ENCODE results near the gene CDCA8. TPM values are rescaled to one million over a fixed set of nuclear protein-coding genes. Genes with fewer than 3 reads are reported as not detected.

CDCA8 gene
- total RNA-seq, 1 donor from 2014 or later, result 5.5 TPM

- H3K4me2 ChIP-seq (ENCODE audit: low read length), result no peak overlapping the region
- no peaks in the 10 kb centered on the region for H4K20me1 ChIP-seq (ENCODE audit: insufficient read depth, low read length)
- Mint-ChIP-seq H3K27me3 (ENCODE audit: low read depth, unreplicated experiment) (peaks cover 54% of the 10 kb centered on the region), H3K4me3 (ENCODE audit: unreplicated experiment) (no peak overlapping the region), H3K4me1 (ENCODE audit: low read depth, unreplicated experiment) (peaks cover 1% of the 10 kb centered on the region), H3K9me3 (ENCODE audit: unreplicated experiment) (no peaks in the 10 kb centered on the region), H3K36me3 (ENCODE audit: low read depth, unreplicated experiment) (peaks cover 2% of the 10 kb centered on the region), H3K27ac (ENCODE audit: unreplicated experiment) (no peak overlapping the region)
- no peak overlapping the region for H3K9ac ChIP-seq (ENCODE audit: low read length)
- H3K27ac ChIP-seq (ENCODE audit: low read depth, low read length), result no peak overlapping the region
- no peak for FAIRE-seq
- H3K36me3 ChIP-seq (ENCODE audit: insufficient read depth, low read length), result no peaks in the 10 kb centered on the region
- no peak for DNase-seq (ENCODE audit: low read depth)
- peaks cover 14% of the 10 kb centered on the region for H3K27me3 ChIP-seq (ENCODE audit: insufficient read depth, low read length)
- no peaks in the 10 kb centered on the region for H3K4me1 ChIP-seq (ENCODE audit: insufficient read depth, low read length)
- TF ChIP-seq EZH2 (IDR thresholded peaks at IDR 0.05; ENCODE audit: insufficient read depth, low read length), result no peak
- TF ChIP-seq, protein P1, sequence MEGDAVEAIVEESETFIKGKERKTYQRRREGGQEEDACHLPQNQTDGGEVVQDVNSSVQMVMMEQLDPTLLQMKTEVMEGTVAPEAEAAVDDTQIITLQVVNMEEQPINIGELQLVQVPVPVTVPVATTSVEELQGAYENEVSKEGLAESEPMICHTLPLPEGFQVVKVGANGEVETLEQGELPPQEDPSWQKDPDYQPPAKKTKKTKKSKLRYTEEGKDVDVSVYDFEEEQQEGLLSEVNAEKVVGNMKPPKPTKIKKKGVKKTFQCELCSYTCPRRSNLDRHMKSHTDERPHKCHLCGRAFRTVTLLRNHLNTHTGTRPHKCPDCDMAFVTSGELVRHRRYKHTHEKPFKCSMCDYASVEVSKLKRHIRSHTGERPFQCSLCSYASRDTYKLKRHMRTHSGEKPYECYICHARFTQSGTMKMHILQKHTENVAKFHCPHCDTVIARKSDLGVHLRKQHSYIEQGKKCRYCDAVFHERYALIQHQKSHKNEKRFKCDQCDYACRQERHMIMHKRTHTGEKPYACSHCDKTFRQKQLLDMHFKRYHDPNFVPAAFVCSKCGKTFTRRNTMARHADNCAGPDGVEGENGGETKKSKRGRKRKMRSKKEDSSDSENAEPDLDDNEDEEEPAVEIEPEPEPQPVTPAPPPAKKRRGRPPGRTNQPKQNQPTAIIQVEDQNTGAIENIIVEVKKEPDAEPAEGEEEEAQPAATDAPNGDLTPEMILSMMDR (IDR thresholded peaks at IDR 0.05; ENCODE audit: insufficient read depth, low read depth, low read length), result no peak
- H3K79me2 ChIP-seq (ENCODE audit: insufficient read depth, low read length), result no peaks in the 10 kb centered on the region
- no peak overlapping the region for H3K4me3 ChIP-seq (ENCODE audit: insufficient read depth, low read depth, low read length)
- no peak overlapping the region for H2AFZ ChIP-seq (ENCODE audit: low read depth, low read length)
- H3K9me3 ChIP-seq (ENCODE audit: insufficient read depth, low read depth, low read length), result no peaks in the 10 kb centered on the region
Measured at GRCh38 chr1:37721565-37721964, 29.2 kb downstream of the CDCA8 start.

- Histone ChIP-seq H3K4me3 (ENCODE audit: insufficient read depth, low read depth, low read length) (no peak overlapping the region), H3K4me1 (ENCODE audit: insufficient read depth, low read length) (no peaks in the 10 kb centered on the region), H3K27me3 (ENCODE audit: insufficient read depth, low read length) (peaks cover 13% of the 10 kb centered on the region), H4K20me1 (ENCODE audit: insufficient read depth, low read length) (no peaks in the 10 kb centered on the region), H3K9me3 (ENCODE audit: insufficient read depth, low read depth, low read length) (no peaks in the 10 kb centered on the region), H3K79me2 (ENCODE audit: insufficient read depth, low read length) (no peaks in the 10 kb centered on the region), H3K9ac (ENCODE audit: low read length) (no peak overlapping the region), H3K36me3 (ENCODE audit: insufficient read depth, low read length) (no peaks in the 10 kb centered on the region), H3K27ac (ENCODE audit: low read depth, low read length) (no peak overlapping the region), H3K4me2 (ENCODE audit: low read length) (no peak overlapping the region), H2AFZ (ENCODE audit: low read depth, low read length) (no peak overlapping the region)
- FAIRE-seq, result no peak
- H3K27ac Mint-ChIP-seq (ENCODE audit: unreplicated experiment), result no peak overlapping the region
- no peak for TF ChIP-seq EZH2 (IDR thresholded peaks at IDR 0.05; ENCODE audit: insufficient read depth, low read length)
- TF ChIP-seq, protein P1 (IDR thresholded peaks at IDR 0.05; ENCODE audit: insufficient read depth, low read depth, low read length), result no peak
- H3K36me3 Mint-ChIP-seq (ENCODE audit: low read depth, unreplicated experiment), result peaks cover 2% of the 10 kb centered on the region
- peaks cover 57% of the 10 kb centered on the region for H3K27me3 Mint-ChIP-seq (ENCODE audit: low read depth, unreplicated experiment)
- peaks cover 4% of the 10 kb centered on the region for H3K4me1 Mint-ChIP-seq (ENCODE audit: low read depth, unreplicated experiment)
- H3K9me3 Mint-ChIP-seq (ENCODE audit: unreplicated experiment), result no peaks in the 10 kb centered on the region
- DNase-seq (ENCODE audit: low read depth), result no peak
- H3K4me3 Mint-ChIP-seq (ENCODE audit: unreplicated experiment), result no peak overlapping the region
Measured at GRCh38 chr1:37722181-37723071, 30.1 kb downstream of the CDCA8 start.

DNA sequence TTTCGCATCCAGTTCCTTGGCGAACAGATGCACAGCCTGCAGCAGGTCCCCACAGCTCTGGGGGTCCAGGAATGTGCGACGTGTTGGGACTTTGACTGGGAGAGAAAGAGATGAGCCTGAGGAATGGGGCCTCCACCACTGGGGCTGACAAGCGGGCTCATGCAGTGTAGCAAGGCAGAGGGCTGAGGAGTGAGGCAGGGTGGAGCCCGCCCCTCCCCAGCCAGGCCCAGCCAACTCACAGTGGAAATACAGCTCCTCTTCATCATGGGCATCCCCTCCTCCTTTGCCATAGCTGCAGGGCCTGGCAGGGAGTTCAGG is 30.7 kb downstream of the CDCA8 start:
- H3K4me1 Mint-ChIP-seq (ENCODE audit: low read depth, unreplicated experiment), result peaks cover 4% of the 10 kb centered on the region
- H3K79me2 ChIP-seq (ENCODE audit: insufficient read depth, low read length), result no peaks in the 10 kb centered on the region
- peaks cover 2% of the 10 kb centered on the region for H3K36me3 Mint-ChIP-seq (ENCODE audit: low read depth, unreplicated experiment)
- H3K27ac ChIP-seq (ENCODE audit: low read depth, low read length), result no peak overlapping the region
- H3K4me2 ChIP-seq (ENCODE audit: low read length), result no peak overlapping the region
- H3K27ac Mint-ChIP-seq (ENCODE audit: unreplicated experiment), result no peak overlapping the region
- H3K27me3 Mint-ChIP-seq (ENCODE audit: low read depth, unreplicated experiment), result peaks cover 63% of the 10 kb centered on the region
- H2AFZ ChIP-seq (ENCODE audit: low read depth, low read length), result no peak overlapping the region
- no peak overlapping the region for H3K4me3 Mint-ChIP-seq (ENCODE audit: unreplicated experiment)
- no peak for TF ChIP-seq EZH2 (IDR thresholded peaks at IDR 0.05; ENCODE audit: insufficient read depth, low read length)
- TF ChIP-seq, protein P1 (IDR thresholded peaks at IDR 0.05; ENCODE audit: insufficient read depth, low read depth, low read length), result no peak
- no peaks in the 10 kb centered on the region for H3K9me3 ChIP-seq (ENCODE audit: insufficient read depth, low read depth, low read length)
- no peaks in the 10 kb centered on the region for H3K36me3 ChIP-seq (ENCODE audit: insufficient read depth, low read length)
- H4K20me1 ChIP-seq (ENCODE audit: insufficient read depth, low read length), result no peaks in the 10 kb centered on the region
- no peaks in the 10 kb centered on the region for H3K4me1 ChIP-seq (ENCODE audit: insufficient read depth, low read length)
- no peaks in the 10 kb centered on the region for H3K9me3 Mint-ChIP-seq (ENCODE audit: unreplicated experiment)
- no peak overlapping the region for H3K9ac ChIP-seq (ENCODE audit: low read length)
- no peak for FAIRE-seq
- DNase-seq (ENCODE audit: low read depth), result no peak
- H3K27me3 ChIP-seq (ENCODE audit: insufficient read depth, low read length), result peaks cover 11% of the 10 kb centered on the region
- H3K4me3 ChIP-seq (ENCODE audit: insufficient read depth, low read depth, low read length), result no peak overlapping the region

Data from astrocyte (in vitro differentiated cells and primary cell).